ENCODE measurements around the gene HRAS.
"Not testable (repeated sequence)": the region's sequence is repeated elsewhere in the genome, so short reads cannot be mapped to it uniquely, and the experiment has no call there.

Gene HRAS

DNA sequence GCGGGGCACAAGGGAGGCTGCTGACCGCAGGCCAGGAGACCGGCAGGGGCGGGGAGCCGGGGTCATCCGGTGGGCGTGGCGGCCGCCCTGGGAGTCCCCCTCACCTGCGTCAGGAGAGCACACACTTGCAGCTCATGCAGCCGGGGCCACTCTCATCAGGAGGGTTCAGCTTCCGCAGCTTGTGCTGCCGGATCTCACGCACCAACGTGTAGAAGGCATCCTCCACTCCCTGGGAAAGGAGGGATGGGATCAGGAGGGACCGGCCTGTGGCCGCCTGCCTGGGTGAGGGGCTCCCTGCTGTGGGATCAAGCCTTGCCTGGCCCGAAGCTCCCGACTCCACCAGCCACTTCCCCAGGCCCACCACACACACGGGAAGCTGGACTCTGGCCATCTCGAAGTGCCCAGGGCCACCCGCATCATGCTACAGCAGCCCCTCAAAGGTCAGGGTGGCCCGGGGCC, 2.8 kb downstream of the HRAS start:
- no peak for DNase-seq

DNA sequence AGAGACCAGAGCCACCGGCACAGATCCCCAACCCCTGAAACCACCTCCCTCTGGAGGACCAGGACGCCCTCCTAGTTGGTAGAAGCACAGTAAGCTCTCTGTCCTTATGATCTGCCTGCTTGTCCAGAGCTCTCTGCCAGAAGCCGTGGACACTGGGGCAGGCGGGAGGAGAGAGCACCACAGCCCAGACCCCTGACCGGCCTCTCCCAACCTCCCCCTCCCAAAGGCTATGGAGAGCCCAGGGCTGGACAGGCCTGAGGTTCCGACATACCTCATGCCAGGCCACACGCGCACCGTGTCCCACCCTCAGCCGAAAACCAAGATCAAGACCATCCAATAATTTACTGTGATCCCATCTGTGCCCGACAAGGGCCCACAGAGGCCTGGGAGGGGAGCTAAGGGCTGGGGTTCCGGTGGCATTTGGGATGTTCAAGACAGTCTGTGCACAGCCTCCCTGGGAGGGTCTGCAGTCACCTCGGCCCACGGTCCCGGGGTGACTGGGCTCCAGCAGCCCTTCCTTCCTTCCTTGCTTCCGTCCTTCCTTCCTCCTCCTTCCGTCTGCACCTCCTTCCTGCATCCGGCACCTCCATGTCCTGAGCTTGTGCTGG, 3.4 kb downstream of the HRAS start:
- DNase-seq, result no peak

DNA sequence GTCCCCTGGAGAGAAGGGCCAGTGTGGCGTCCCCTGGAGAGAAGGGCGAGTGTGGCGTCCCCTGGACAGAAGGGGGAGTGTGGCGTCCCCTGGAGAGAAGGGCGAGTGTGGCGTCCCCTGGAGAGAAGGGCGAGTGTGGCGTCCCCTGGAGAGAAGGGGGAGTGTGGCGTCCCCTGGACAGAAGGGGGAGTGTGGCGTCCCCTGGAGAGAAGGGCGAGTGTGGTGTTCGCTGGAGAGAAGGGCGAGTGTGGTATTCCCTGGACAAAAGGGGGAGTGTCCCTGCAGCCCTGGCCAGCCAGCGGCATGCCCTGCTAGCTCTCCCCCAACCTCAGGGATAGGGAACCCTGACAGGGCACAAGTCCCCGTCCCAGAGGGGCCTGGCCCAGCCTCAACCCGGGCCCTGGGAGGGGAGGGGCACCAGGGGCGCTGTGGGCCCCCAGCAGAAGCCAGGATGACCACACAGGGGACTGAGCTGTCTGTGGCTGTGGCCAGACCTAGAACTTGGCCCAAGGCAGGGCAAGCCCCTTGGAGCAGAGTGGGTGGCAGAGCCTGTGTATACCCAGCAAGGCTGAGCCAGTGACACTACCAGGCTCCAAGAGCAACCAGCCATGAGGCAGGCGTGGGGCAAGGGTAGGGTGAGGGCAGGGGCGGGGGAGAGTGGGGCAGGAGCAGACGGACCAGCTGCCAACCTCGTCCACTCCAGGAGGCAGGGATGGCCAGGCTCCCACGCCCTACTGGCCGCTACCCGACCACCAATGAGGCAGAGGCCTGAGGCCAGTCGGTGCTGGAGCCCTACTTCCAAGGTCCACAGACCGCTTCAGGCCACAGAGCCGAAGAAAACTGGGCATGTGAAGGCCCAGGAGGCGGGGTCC, 4.2 kb downstream of the HRAS start:
- DNase-seq, result no peak

DNA sequence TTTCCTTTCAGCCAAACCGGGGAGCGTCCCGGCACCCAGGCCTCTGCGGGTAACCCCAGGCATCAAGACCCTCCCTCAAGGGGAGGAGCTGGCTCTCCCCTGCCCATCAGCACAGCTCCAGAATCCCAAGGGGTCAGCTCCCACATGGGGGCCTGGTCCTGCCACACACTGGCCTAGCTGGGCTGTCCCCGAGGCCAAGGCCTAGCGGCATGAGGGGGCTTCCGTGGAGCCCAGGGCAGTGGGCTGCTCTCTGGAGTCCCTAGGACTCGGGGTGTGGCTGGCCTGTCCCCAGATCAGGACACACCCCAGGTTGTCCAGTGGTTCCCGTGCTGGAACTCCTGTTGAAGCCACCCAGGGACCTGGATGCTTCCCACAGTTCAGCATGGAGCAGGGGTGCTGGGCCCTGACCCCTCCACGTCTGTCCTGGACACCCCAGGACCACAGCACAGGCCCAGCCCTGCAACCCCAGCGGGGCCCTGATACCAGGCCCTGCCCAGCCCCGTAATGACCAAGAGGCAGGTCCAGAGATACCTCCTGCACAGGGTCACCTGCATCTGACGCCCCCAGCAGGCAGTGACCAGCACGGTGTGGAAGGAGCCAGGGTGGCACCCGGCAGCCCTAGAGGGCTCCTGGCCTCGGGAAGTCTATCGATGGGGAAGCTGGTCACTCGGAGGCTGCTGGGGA, 5.5 kb downstream of the HRAS start:
- no peak for DNase-seq

DNA sequence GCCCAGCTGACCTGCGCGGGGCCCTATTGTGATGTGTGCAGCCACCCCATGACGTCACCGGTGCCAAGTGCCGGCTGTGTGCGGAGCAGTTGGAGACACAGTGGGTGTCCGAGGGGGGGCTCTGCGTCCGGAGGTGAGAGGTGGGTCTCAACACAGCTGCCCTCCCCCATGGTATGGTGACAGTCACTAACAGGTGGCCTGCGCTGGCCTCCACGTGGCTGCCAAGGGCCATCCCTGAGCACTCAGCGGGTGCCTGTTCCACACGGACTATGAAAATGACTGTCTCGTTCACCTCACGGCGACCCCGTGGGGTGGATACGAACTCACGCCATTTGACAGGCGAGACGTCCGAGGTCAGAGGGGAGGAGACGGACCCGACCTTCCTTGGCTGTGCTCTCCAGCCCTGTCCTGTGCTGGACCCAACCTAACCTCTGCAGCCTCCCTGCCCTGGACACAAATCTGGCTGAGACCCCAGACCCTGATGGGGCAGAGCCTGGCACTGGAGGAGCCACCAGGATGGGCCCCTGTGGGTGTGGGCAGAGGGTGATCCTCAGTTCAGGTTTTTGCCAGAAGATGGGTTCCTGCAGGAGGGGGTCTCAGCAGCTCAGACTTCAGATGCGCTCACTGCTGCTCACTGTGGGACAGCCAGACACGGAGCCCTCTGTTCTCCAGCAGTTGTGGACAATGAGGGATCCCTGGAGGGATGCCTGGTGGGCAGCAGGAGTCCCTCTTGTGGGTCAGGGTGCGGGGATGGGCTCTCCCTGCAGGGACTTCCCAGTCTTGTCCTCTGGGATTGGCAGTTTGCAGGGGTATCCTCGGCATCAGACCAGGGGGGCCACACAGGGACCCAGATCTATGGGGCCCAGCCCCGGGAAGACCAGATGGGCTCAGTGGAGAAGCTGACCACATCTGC, 6.3 kb downstream of the HRAS start:
- no peak for DNase-seq

DNA sequence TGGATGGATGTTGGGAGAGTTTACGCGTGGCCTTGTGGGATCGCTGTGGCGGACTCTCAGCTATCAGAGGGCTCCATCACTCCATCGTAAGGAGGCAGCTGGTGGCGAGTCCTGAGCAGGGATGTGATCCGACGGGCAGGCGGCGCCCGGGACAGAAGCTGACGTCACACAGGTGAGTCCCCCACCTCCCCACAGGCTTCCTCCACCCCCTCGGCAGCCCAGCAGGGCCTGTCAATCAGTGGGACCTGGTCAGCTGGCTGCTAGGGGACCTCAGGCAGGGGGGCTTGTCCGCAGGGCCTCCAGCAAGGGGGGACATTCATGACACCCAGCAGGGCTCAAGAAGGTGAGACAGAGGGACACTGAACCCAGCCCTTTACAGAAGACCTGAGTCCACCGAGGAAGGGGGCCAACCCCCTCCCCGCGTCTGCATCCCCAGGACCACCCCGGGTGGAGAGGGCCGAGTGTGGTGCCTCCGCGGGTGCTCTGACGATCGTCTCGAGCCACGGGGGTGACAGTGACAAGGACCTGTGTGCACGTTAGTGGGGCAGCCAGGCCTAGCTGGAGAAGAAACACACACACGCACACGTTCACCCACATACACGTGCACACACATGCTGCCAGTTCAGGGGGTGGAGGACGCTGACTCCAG, 7.1 kb downstream of the HRAS start:
- DNase-seq, result no peak

DNA sequence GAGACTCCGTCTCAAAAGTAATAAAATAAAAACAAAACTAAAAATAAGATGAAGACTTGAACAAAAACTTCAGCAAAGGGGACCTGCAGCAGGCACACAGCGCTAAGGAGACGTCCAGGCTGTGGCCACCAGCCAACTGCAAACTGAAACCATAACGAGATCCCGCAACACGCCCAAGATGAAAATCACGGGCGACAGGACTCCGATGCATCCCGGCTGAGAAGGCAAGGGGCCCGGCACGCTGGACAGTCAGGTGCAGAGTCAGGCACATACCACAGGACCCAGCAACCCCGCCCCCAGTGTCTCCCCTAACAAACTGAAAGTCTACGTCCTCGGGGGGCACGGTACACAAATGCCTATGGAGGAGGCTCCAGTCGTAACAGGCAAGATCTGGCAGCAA, 9.2 kb downstream of the HRAS start:
- DNase-seq, result no peak

DNA sequence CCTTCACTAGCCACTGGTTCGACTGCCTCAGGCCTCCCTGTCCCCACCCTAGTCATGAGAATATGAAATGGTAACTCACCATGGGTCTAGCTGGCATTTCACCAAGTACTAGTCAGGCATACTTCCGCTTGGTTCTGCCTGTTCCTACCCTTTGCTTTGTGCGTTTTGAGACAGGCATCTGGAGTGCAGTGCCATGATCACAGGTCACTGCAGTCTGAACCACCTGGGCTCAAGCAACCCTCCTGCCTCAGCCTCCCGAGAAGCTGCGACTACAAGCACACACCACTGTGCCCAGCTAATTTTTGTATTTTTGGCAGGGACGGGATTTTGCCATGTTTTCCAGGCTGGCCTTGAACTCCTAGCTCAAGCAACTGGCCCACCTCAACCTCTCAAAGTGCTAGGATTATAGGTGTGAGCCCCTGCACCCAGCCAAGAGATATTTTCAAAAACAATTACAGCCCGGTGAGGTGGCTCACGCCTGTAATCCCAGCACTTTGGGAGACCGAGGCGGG, 14.1 kb downstream of the HRAS start:
- DNase-seq, result no peak

DNA sequence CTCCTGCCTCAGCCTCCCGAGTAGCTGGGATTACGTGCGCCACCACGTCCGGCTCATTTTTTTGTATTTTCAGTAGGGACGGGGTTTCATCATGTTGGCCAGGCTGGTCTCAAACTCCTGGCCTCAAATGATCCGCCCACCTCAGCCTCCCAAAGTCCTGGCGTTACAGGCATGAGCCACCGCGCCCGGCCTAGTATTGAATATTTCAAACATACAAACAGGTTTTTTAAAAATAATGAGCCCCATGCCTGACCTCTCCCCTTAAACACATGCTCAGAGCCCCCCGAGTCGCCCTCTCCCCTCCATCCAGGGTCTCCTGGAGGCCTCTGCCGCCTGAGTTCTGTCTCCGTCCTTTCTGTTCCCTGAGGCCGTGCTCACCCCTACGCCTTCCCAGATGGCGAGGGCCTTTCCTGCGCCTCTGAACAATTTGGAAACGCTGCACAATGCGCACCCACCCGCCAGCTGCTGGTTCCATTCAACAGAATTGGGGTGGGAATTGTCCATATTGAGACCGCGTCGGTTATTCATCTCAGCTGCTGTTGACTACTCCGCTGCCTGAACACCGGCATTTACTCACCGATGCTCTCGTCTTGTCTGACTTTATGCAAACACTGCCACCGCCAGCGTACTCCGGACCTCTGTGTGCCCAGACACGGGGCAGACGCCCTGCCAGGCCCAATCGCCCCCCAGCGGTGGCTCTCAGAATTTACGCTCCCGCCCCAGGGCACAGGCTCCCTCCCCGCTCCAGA, 14.8 kb downstream of the HRAS start:
- DNase-seq, result no peak

DNA sequence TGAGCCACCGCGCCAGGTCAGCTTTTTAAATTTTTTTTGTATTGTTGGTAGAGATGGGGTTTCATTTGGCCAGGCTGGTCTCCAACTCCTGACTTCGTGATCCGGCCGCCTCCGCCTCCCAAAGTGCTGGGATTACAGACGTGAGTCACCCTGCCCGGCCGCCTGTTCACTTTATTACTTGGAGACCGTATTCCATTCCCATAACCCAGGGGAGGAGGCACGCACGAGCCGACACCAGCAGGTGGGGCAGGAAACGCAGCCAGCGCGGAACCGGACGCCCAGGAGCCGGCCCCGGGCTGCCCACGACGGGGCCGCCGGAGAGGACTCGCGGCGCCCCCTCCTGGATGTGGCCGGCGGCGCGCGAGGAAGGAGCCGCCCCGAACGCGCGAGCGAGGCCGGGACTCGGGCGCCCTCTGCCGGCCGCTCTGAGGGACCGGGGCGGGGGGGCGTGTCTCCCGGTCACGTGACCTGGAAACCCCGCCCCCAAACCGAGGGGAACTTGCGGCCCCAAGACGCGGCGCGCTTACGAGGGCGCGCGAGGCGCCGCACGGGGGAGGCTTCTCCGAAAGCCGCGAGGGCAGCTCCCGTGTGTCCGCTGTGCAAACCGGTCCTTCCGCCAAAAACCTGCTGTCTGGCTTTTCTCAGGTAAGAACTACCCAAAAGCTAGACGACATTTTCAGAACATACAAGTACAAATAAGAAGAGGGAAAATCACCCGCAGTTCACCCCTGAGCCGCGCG, 16.7 kb downstream of the HRAS start:
- DNase-seq, result peak; percentile 48

DNA sequence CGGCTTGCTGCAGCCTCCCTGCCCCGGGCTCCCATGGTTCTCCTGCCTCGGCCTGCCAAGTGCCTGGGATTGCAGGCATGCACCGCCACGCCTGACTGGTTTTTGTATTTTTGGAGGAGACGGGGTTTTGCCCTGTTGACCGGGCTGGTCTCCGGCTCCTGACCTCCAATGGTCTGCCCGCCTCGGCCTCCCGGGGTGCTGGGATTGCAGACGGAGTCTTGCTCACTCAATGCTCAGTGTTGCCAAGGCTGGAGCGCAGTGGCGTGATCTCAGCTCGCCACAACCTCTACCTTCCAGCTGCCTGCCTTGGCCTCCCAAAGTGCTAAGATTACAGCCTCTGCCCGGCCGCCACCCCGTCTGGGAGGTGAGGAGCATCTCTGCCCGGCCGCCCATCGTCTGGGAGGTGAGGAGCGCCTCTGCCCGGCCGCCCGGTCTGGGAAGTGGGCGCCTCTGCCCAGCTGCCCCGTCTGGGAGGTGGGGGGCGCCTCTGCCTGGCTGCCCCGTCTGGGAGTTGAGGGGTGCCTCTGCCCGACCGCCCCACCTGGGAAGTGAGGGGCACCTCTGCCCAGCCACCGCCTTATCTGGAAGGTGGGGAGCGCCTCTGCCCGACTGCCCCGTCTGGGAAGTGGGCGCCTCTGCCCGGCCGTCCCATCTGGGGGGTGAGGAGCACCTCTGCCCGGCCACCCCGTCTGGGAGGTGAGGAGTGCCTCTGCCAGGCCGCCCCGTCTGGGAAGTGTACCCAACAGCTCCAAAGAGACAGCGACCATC, 18.3 kb downstream of the HRAS start:
- not testable (repeated sequence) for DNase-seq

DNA sequence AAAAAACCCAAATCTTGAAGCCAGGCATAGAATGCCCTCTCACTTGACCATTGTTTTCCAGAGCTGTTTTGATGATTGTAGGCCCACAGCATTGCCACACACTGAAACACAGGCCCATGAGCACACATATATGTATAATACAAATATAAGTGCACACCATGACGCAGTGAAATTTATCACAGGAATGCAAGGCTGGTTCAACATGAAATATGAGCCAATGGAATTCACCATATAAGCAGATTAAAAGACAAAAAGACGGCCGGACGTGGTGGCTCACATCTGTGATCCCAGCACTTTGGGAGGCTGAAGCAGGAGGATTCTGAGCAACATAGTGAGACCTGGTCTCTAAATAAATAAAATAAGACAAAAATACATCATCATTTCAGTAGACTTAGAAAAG, 19.0 kb downstream of the HRAS start:
- DNase-seq, result no peak

DNA sequence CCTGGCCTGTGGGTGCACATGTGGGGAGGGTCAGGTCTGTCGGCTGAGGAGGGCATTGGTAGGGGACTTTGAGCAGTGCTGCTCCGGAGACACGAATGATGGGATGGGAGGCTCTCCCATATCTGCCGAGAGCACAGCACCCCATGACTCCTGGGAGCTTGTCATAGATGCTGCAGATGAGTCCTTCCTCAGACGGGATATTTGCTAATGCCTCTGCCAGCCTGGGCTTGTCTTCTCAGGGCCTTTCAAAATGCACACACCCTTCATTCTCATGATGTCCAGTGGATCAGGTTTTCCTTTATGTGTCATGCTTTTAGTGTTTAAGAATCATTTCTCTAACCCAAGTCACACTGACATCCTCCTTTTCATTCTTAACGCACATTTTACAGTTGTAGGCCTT, 20.2 kb downstream of the HRAS start:
- DNase-seq, result no peak

DNA sequence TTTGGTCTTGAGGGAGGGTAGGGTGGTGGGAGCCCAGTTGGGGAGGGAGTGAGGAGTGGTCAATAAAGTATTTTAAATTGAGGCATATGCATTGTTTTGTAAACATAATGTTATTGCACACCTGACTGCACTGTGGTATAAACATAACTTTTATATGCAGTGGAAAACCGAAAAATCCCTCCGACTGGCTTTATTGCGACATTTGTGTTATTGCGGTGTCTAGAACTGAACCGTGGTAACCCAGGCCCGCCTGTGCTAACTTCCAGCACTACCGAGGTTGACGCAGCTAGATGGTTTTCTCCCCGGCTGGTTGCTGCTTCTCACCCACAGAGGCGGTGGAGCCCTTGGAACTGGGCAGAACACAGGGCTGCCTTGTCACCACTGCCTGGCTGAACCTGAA, 20.8 kb downstream of the HRAS start:
- no peak for DNase-seq

DNA sequence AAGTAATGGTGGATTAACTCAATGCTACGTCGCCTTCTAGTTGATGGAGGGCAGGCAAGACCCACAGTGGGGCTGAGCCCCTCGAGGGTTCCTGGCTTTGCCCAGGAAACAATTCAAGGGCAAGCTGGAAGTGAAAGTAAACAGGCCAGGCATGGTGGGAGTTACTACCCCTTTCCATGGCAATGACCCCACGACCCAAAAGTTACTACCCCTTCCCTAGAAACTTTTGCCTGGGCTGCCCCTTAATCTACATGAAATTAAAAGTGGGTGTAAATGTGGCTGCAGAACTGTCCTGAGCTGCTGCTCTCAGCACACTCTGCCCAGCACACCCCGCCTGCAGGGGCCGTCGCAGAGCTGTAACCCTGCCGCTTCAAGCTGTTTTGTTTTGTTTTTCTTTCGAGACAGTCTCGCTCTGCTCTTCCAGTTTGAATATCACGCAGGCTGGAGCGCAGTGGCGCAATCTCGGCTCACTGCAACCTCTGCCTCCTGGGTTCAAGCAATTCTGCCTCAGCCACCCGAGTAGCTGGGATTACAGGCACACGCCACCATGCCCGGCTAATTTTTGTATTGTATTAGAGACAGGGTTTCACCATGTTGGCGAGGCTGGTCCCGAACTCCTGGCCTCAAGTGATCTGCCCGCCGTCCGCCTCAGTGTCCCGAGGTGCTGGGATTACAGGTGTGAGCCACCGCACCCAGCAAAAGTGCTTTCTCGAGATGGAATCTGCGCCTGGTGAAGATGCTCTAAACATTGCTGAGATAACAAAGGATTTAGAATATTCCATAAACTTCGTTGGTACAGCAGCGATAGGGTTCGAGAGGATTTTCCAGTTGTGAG, 22.4 kb downstream of the HRAS start:
- DNase-seq, result no peak

DNA sequence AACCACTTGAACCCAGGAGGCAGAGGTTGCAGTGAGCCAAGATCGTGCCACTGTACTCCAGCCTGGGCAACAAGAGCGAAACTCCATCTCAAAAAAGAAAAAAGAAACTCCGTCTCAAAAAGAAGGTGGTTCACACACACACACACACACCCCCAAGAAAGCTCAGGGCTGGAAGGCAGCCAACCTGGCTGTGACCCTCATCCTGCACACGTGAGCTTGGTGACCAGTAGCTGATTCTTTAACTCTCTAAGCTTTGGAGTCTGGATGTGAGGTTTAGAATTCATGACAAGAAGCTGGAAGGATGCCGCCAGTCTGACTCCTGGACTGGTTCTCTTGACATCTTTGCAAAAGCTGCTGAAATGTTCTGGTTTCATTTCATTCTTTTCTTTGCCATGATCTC, 26.4 kb downstream of the HRAS start:
- DNase-seq, result no peak

DNA sequence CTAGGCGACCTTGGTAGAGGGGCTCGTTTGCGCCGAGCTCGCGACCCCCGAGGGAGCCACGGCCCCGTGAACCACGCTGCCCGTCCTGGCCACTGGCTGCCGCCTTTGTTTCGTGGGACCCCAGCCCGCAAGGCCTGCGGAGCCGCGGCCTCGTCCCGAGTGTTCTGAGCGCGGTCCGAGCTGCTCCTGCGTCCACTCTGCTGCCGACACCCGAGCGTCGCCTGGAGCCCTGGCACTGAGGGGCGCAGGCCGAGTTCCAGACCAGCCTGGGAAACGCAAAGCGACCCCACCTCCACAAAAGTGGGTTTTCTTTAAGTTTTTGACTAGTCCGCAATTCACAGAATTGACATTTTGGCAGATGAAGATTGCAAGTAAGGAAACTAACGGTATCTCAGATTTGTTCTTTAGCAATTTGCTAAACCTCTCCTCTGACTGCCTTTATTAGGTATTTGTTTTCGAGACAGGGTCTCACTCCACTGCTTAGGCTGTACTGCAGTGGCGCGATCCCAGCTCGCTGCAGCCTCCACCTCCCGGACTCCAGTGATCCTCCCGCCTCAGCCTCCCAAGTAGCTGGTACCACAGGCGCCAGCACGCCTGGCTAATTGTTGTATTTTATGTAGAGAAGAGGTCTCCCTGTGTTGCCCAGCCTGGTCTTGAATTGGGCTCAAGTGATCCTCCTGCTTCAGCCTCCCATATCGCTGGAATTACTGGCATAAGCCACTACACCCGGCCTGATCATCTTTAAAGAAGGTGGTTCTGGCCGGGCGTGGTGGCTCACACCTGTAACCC, 27.5 kb downstream of the HRAS start:
- no peak for DNase-seq
